Dendritic cell treated with granulocyte-macrophage colony-stimulating factor and Interleukin-4, amounts not matched to agents 40 ng/mL and 50 ng/mL, for 4 days (primary cell): ENCODE measurements around the gene FBXL5.

Experiments
- H3K27ac Mint-ChIP-seq: one replicate; pipeline ENCODE4 v1.8.0; 2022; ENCODE audit warnings: mild to moderate bottlenecking, mixed read lengths
- H3K27me3 Mint-ChIP-seq: one replicate; pipeline ENCODE4 v1.8.0; 2022; ENCODE audit warnings: mild to moderate bottlenecking, mixed read lengths
- H3K36me3 Mint-ChIP-seq: one replicate; pipeline ENCODE4 v1.8.0; 2022; ENCODE audit warnings: low read depth, mixed read lengths
- H3K4me1 Mint-ChIP-seq: one replicate; pipeline ENCODE4 v1.8.0; 2022; ENCODE audit warnings: low read depth, mixed read lengths
- H3K4me3 Mint-ChIP-seq: one replicate; pipeline ENCODE4 v1.8.0; 2022; ENCODE audit warnings: mild to moderate bottlenecking, moderate library complexity, mixed read lengths
- H3K9me3 Mint-ChIP-seq: one replicate; pipeline ENCODE4 v1.8.0; 2022; ENCODE audit warnings: mixed read lengths
- intact Hi-C: fragments of 100-400 bp; cut with micrococcal nuclease; formaldehyde crosslinking; loops from one replicate; pipeline ENCODE4 v1.15.0; 2022

FBXL5 gene

GRCh38 chr4:15655223-15656037, at the start of gene FBXL5:
FBXL5 (minus strand) TSS chr4:15655357; CDS start chr4:15655287, 70 bp downstream.
- Mint-ChIP-seq H3K27me3 (no peaks in the 10 kb centered on the region), H3K4me1 (peaks cover 62% of the 10 kb centered on the region), H3K36me3 (peaks cover 13% of the 10 kb centered on the region), H3K9me3 (no peaks in the 10 kb centered on the region), H3K27ac (peak within 1 kb of the TSS; percentile 99), H3K4me3 (peak within 1 kb of the TSS; percentile 99)
- intact Hi-C loops = loop anchor here (1.0 to 10.0 kb wide), 2 partner anchors 26 to 129 kb away; partner anchors contain the start of gene FAM200B

GRCh38 chr4:15704129-15704528, 49.0 kb upstream of the FBXL5 start:
- intact Hi-C loops = no loop called here
- Mint-ChIP-seq H3K4me1 (peaks cover 37% of the 10 kb centered on the region), H3K27ac (peak overlapping the region; percentile 69), H3K36me3 (peaks cover 8% of the 10 kb centered on the region), H3K9me3 (peaks cover 8% of the 10 kb centered on the region), H3K27me3 (no peaks in the 10 kb centered on the region), H3K4me3 (no peak overlapping the region)

- no peaks in the 10 kb centered on the region for H3K27me3 Mint-ChIP-seq
- H3K36me3 Mint-ChIP-seq = peaks cover 6% of the 10 kb centered on the region
- peaks cover 11% of the 10 kb centered on the region for H3K9me3 Mint-ChIP-seq
- intact Hi-C loops = no loop called here
- H3K27ac Mint-ChIP-seq = peak overlapping the region; percentile 69
- H3K4me3 Mint-ChIP-seq = peak overlapping the region; percentile 70
- peaks cover 34% of the 10 kb centered on the region for H3K4me1 Mint-ChIP-seq
Measured at GRCh38 chr4:15703439-15703838, 48.3 kb upstream of the FBXL5 start.

GRCh38 chr4:15702941-15703403, 47.8 kb upstream of the FBXL5 start, which contains the start of gene BST1:
BST1 (plus strand) TSS chr4:15703065; CDS start chr4:15703145, 80 bp downstream.
- peaks cover 11% of the 10 kb centered on the region for H3K9me3 Mint-ChIP-seq
- peak within 1 kb of the TSS; percentile 70 for H3K4me3 Mint-ChIP-seq
- H3K27me3 Mint-ChIP-seq = no peaks in the 10 kb centered on the region
- intact Hi-C loops = no loop called here
- peaks cover 34% of the 10 kb centered on the region for H3K4me1 Mint-ChIP-seq
- peak within 1 kb of the TSS; percentile 69 for H3K27ac Mint-ChIP-seq
- H3K36me3 Mint-ChIP-seq = peaks cover 1% of the 10 kb centered on the region

- H3K36me3 Mint-ChIP-seq = no peaks in the 10 kb centered on the region
- no peak overlapping the region for H3K4me3 Mint-ChIP-seq
- peaks cover 36% of the 10 kb centered on the region for H3K4me1 Mint-ChIP-seq
- no peak overlapping the region for H3K27ac Mint-ChIP-seq
- intact Hi-C loops = no loop called here
- H3K9me3 Mint-ChIP-seq = peaks cover 11% of the 10 kb centered on the region
- H3K27me3 Mint-ChIP-seq = no peaks in the 10 kb centered on the region
Measured at GRCh38 chr4:15696866-15697265, 41.7 kb upstream of the FBXL5 start.

- Mint-ChIP-seq H3K4me3 (no peak overlapping the region), H3K27me3 (no peaks in the 10 kb centered on the region), H3K4me1 (peaks cover 38% of the 10 kb centered on the region), H3K9me3 (peaks cover 11% of the 10 kb centered on the region), H3K27ac (no peak overlapping the region), H3K36me3 (no peaks in the 10 kb centered on the region)
- intact Hi-C loops = no loop called here
Measured at GRCh38 chr4:15695729-15696128, 40.6 kb upstream of the FBXL5 start.

GRCh38 chr4:15695240-15695699, 40.1 kb upstream of the FBXL5 start:
- no peaks in the 10 kb centered on the region for H3K36me3 Mint-ChIP-seq
- no peaks in the 10 kb centered on the region for H3K27me3 Mint-ChIP-seq
- intact Hi-C loops = no loop called here
- H3K27ac Mint-ChIP-seq = no peak overlapping the region
- H3K4me1 Mint-ChIP-seq = peaks cover 39% of the 10 kb centered on the region
- peaks cover 11% of the 10 kb centered on the region for H3K9me3 Mint-ChIP-seq
- H3K4me3 Mint-ChIP-seq = no peak overlapping the region

- no peak overlapping the region for H3K27ac Mint-ChIP-seq
Measured at GRCh38 chr4:15694431-15694830, 39.3 kb upstream of the FBXL5 start.

GRCh38 chr4:15692602-15693001, 37.4 kb upstream of the FBXL5 start:
- H3K4me3 Mint-ChIP-seq = no peak overlapping the region
- no peaks in the 10 kb centered on the region for H3K9me3 Mint-ChIP-seq
- peaks cover 35% of the 10 kb centered on the region for H3K4me1 Mint-ChIP-seq
- H3K36me3 Mint-ChIP-seq = peaks cover 11% of the 10 kb centered on the region
- no peak overlapping the region for H3K27ac Mint-ChIP-seq
- H3K27me3 Mint-ChIP-seq = no peaks in the 10 kb centered on the region
- intact Hi-C loops = no loop called here

More at GRCh38 chr4:15694431-15694830, 39.3 kb upstream of the FBXL5 start:
- Mint-ChIP-seq H3K4me3 (no peak overlapping the region), H3K36me3 (no peaks in the 10 kb centered on the region), H3K4me1 (peaks cover 35% of the 10 kb centered on the region), H3K27me3 (no peaks in the 10 kb centered on the region), H3K9me3 (peaks cover 6% of the 10 kb centered on the region)
- intact Hi-C loops = no loop called here

GRCh38 chr4:15691346-15692135, 36.4 kb upstream of the FBXL5 start:
- no peak overlapping the region for H3K27ac Mint-ChIP-seq
- intact Hi-C loops = no loop called here
- H3K36me3 Mint-ChIP-seq = peaks cover 22% of the 10 kb centered on the region
- H3K27me3 Mint-ChIP-seq = no peaks in the 10 kb centered on the region
- H3K4me1 Mint-ChIP-seq = peaks cover 33% of the 10 kb centered on the region
- no peak overlapping the region for H3K4me3 Mint-ChIP-seq
- no peaks in the 10 kb centered on the region for H3K9me3 Mint-ChIP-seq

GRCh38 chr4:15690020-15690809, 35.1 kb upstream of the FBXL5 start:
- Mint-ChIP-seq H3K4me1 (peaks cover 37% of the 10 kb centered on the region), H3K27me3 (no peaks in the 10 kb centered on the region), H3K9me3 (no peaks in the 10 kb centered on the region), H3K4me3 (no peak overlapping the region), H3K27ac (no peak overlapping the region), H3K36me3 (peaks cover 31% of the 10 kb centered on the region)
- intact Hi-C loops = no loop called here

GRCh38 chr4:15689540-15689939, 34.4 kb upstream of the FBXL5 start:
- Mint-ChIP-seq H3K27me3 (no peaks in the 10 kb centered on the region), H3K27ac (no peak overlapping the region), H3K36me3 (peaks cover 37% of the 10 kb centered on the region), H3K4me1 (peaks cover 40% of the 10 kb centered on the region), H3K4me3 (no peak overlapping the region), H3K9me3 (no peaks in the 10 kb centered on the region)
- intact Hi-C loops = no loop called here

- intact Hi-C loops = no loop called here
- Mint-ChIP-seq H3K4me3 (no peak overlapping the region), H3K27me3 (no peaks in the 10 kb centered on the region), H3K9me3 (no peaks in the 10 kb centered on the region), H3K4me1 (peaks cover 48% of the 10 kb centered on the region), H3K27ac (no peak overlapping the region), H3K36me3 (peaks cover 37% of the 10 kb centered on the region)
Measured at GRCh38 chr4:15688051-15688450, 32.9 kb upstream of the FBXL5 start.
